Measurements from ENCODE around the gene ALDH1B1. TPM values are rescaled to one million over a fixed set of nuclear protein-coding genes. Genes with fewer than 3 reads are reported as not detected.
"Not testable (repeated sequence)": the region's sequence is repeated elsewhere in the genome, so short reads cannot be mapped to it uniquely, and the experiment has no call there.

ALDH1B1 gene
- total and polyA plus RNA-seq, 9 donors, result 15.7 to 24.1 (median 21.1) TPM

DNA sequence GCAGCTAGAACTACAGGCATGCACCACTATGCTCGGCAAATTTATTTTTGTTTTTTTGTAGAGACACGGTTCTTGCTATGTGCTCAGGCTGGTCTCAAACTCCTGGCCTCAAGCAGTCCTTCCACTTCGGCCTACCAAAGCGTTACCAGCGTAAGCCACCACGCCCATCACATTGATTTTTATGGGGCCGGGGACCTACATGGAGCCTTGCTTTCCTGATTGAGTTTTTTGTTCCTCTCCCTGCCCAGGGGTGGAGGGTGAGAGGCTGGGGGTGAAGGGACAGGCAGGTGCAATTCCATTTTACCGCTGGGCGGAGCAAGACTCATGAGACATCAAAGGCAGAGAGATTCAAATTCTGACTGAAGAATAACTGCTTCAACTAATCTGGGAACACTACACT lies 1.9 kb downstream of the ALDH1B1 start:
- DNase-seq, result no peak
- no peaks in the 10 kb centered on the region for H3K27me3 ChIP-seq (ENCODE audit: control insufficient read depth, insufficient read depth, low read length)
- peaks cover 34% of the 10 kb centered on the region for H3K36me3 ChIP-seq (ENCODE audit: control insufficient read depth, insufficient read depth, low read length)
- no peak overlapping the region for H3K4me3 ChIP-seq (ENCODE audit: low read length)
- WGBS (ENCODE audit: insufficient coverage), result 88% methylated on average over 2 of the region's 9 CpGs
- peaks cover 9% of the 10 kb centered on the region for H3K4me1 ChIP-seq (ENCODE audit: control insufficient read depth, insufficient read depth, low read length)
- H3K9me3 ChIP-seq (replicated peaks; ENCODE audit: control insufficient read depth, low read depth, low read length), result no peaks in the 10 kb centered on the region
- no peak overlapping the region for H3K27ac ChIP-seq (ENCODE audit: low read length)

DNA sequence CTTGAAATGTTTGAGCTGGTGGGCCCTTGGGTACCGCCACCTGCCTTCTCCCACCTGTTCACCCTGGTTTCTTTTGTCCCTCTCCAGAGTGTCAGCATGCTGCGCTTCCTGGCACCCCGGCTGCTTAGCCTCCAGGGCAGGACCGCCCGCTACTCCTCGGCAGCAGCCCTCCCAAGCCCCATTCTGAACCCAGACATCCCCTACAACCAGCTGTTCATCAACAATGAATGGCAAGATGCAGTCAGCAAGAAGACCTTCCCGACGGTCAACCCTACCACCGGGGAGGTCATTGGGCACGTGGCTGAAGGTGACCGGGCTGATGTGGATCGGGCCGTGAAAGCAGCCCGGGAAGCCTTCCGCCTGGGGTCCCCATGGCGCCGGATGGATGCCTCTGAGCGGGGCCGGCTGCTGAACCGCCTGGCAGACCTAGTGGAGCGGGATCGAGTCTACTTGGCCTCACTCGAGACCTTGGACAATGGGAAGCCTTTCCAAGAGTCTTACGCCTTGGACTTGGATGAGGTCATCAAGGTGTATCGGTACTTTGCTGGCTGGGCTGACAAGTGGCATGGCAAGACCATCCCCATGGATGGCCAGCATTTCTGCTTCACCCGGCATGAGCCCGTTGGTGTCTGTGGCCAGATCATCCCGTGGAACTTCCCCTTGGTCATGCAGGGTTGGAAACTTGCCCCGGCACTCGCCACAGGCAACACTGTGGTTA lies 3.3 kb downstream of the ALDH1B1 start:
- H3K4me1 ChIP-seq (ENCODE audit: control insufficient read depth, insufficient read depth, low read length), result peaks cover 13% of the 10 kb centered on the region
- WGBS (ENCODE audit: insufficient coverage), result 94% methylated on average over 25 of the region's 30 CpGs
- DNase-seq, result no peak
- no peaks in the 10 kb centered on the region for H3K9me3 ChIP-seq (replicated peaks; ENCODE audit: control insufficient read depth, low read depth, low read length)
- H3K27ac ChIP-seq (ENCODE audit: low read length), result no peak overlapping the region
- no peaks in the 10 kb centered on the region for H3K27me3 ChIP-seq (ENCODE audit: control insufficient read depth, insufficient read depth, low read length)
- no peak overlapping the region for H3K4me3 ChIP-seq (ENCODE audit: low read length)
- peaks cover 35% of the 10 kb centered on the region for H3K36me3 ChIP-seq (ENCODE audit: control insufficient read depth, insufficient read depth, low read length)

DNA sequence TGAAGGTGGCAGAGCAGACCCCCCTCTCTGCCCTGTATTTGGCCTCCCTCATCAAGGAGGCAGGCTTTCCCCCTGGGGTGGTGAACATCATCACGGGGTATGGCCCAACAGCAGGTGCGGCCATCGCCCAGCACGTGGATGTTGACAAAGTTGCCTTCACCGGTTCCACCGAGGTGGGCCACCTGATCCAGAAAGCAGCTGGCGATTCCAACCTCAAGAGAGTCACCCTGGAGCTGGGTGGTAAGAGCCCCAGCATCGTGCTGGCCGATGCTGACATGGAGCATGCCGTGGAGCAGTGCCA lies 3.8 kb downstream of the ALDH1B1 start:
- Histone ChIP-seq H3K9me3 (replicated peaks; ENCODE audit: control insufficient read depth, low read depth, low read length) (no peaks in the 10 kb centered on the region), H3K27ac (ENCODE audit: low read length) (no peak overlapping the region), H3K36me3 (ENCODE audit: control insufficient read depth, insufficient read depth, low read length) (peaks cover 35% of the 10 kb centered on the region), H3K27me3 (ENCODE audit: control insufficient read depth, insufficient read depth, low read length) (no peaks in the 10 kb centered on the region), H3K4me1 (ENCODE audit: control insufficient read depth, insufficient read depth, low read length) (peaks cover 13% of the 10 kb centered on the region), H3K4me3 (ENCODE audit: low read length) (no peak overlapping the region)
- no peak for DNase-seq
- WGBS (ENCODE audit: insufficient coverage), result 84% methylated on average over 10 of the region's 10 CpGs

DNA sequence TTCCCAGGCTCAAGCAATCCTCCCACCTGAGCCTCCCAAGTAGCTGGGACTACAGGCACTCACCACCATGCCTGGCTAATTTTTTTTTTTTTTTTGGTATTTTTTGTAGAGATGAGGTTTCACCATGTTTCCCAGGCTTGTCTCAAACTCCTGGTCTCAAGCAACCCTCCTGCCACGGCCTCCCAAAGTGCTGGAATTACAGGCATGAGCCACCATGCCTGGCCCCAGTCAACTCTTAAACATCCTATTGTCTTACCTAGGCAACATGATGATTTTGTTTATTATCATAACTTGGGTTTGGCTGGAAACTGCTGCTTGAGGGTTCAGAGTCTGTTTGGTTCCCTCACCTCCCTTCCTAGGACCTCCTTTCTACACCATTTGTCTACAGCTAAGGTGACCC lies 6.7 kb downstream of the ALDH1B1 start:
- no CpG with 5 or more reads among the region's 1 CpG for WGBS (ENCODE audit: insufficient coverage)
- H3K36me3 ChIP-seq (ENCODE audit: control insufficient read depth, insufficient read depth, low read length), result peaks cover 35% of the 10 kb centered on the region
- H3K27ac ChIP-seq (ENCODE audit: low read length); H3K9me3 ChIP-seq (replicated peaks; ENCODE audit: control insufficient read depth, low read depth, low read length); H3K4me1 ChIP-seq (ENCODE audit: control insufficient read depth, insufficient read depth, low read length); H3K4me3 ChIP-seq (ENCODE audit: low read length); DNase-seq; H3K27me3 ChIP-seq (ENCODE audit: control insufficient read depth, insufficient read depth, low read length): not testable (repeated sequence)

DNA sequence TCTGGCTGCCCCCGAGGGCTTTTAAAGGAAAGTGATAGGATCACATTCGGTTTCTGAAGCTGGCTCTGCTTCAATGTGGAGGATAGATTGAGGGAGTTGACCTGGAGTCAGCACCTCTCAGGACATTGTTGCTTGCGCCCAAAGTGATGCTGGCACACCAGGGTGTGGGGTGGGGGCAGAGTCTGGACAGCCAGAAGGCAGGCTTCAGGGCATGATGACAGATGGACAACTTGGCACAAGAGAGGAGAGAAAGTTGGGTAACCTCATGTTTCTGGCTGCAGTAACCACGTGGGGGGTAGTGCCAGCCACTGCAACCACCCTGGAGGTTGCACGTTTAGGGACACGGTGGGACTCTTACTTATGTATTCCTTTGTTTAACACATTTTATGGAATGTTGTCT lies 9.5 kb downstream of the ALDH1B1 start:
- WGBS (ENCODE audit: insufficient coverage), result 75% methylated on average over 4 of the region's 6 CpGs
- peaks cover 7% of the 10 kb centered on the region for H3K27me3 ChIP-seq (ENCODE audit: control insufficient read depth, insufficient read depth, low read length)
- no peaks in the 10 kb centered on the region for H3K9me3 ChIP-seq (replicated peaks; ENCODE audit: control insufficient read depth, low read depth, low read length)
- H3K36me3 ChIP-seq (ENCODE audit: control insufficient read depth, insufficient read depth, low read length), result peaks cover 15% of the 10 kb centered on the region
- no peak overlapping the region for H3K4me3 ChIP-seq (ENCODE audit: low read length)
- no peak overlapping the region for H3K27ac ChIP-seq (ENCODE audit: low read length)
- DNase-seq, result no peak
- peaks cover 4% of the 10 kb centered on the region for H3K4me1 ChIP-seq (ENCODE audit: control insufficient read depth, insufficient read depth, low read length)

DNA sequence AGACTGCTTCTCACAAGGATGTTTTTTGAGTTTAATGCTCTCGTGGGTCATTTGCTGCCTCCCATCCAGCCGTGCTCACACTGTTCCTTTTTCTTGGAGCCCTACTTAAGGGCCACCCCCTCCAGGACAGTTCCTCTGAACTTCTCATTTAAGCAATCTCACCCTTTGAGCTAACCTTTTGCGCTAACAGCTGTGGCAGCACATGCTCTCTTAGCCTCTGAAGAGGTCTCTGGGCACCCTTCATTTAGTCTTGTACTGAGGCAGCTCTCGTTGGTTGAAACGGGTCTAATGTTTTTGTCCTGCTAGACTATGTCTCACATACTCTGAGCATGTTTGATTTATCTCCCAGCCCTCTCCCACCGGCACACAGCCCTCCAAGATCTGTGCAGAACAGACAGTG lies 11.8 kb downstream of the ALDH1B1 start:
- no peak overlapping the region for H3K27ac ChIP-seq (ENCODE audit: low read length)
- no peak for DNase-seq
- H3K9me3 ChIP-seq (replicated peaks; ENCODE audit: control insufficient read depth, low read depth, low read length), result no peaks in the 10 kb centered on the region
- H3K4me1 ChIP-seq (ENCODE audit: control insufficient read depth, insufficient read depth, low read length), result peaks cover 4% of the 10 kb centered on the region
- peaks cover 2% of the 10 kb centered on the region for H3K36me3 ChIP-seq (ENCODE audit: control insufficient read depth, insufficient read depth, low read length)
- H3K27me3 ChIP-seq (ENCODE audit: control insufficient read depth, insufficient read depth, low read length), result peaks cover 7% of the 10 kb centered on the region
- WGBS (ENCODE audit: insufficient coverage), result 69% methylated on average over 6 of the region's 6 CpGs
- H3K4me3 ChIP-seq (ENCODE audit: low read length), result no peak overlapping the region

DNA sequence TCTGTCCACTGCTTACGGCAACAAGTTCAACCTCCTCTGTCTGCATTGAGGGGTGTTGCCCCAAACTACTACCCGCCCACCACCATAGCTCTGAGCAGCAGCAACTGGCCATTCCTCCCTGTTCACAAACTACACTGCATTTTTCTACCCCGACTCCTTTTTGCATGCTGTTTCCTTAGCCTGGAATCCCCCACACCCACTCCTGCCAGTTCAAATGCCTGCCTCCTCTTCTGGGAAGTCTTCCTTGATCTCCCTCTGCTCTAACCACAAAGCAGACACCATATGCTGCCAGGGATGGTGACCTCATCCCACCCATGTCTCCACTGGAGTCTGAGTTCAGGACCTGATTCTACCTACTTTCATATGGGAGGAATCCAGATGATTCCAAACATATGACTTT lies 13.3 kb downstream of the ALDH1B1 start:
- Histone ChIP-seq H3K9me3 (replicated peaks; ENCODE audit: control insufficient read depth, low read depth, low read length) (no peaks in the 10 kb centered on the region), H3K27ac (ENCODE audit: low read length) (no peak overlapping the region), H3K36me3 (ENCODE audit: control insufficient read depth, insufficient read depth, low read length) (no peaks in the 10 kb centered on the region), H3K4me3 (ENCODE audit: low read length) (no peak overlapping the region), H3K4me1 (ENCODE audit: control insufficient read depth, insufficient read depth, low read length) (no peaks in the 10 kb centered on the region), H3K27me3 (ENCODE audit: control insufficient read depth, insufficient read depth, low read length) (peaks cover 7% of the 10 kb centered on the region)
- DNase-seq, result no peak
- WGBS (ENCODE audit: insufficient coverage), result 42% methylated on average over 3 of the region's 3 CpGs

DNA sequence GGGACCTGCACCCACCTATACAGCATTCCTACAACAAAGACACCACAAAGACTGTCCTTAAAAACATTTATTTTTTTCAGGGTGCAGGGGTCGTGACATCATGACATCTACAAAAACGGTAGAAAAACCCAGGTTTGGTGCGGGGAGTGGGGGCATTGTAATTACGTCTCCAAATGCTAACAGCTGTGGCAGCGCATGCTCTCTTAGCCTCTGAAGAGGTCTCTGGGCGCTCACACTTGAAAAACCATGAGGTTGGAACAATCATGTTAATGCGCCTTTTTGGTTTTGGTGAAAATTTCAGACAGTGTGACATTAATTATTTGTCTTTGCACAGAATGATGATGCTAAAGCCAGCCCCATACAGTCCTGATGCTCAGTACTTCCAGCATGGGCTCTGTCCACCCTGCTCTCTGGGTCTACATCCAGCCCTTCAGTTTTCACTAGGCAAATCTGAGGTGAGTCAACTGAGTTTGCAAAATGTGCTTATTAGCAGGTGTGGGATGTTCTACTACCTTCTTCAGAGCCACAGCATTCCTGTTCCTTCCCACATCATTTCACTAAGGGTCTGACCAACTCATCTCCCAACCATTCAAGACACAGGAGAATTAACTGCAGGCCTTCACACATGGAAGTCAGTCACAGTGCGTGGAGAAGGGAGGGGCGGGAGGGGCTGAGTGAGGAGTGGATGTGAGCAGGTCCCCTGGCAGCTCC lies 14.1 kb downstream of the ALDH1B1 start:
- H3K4me3 ChIP-seq (ENCODE audit: low read length), result no peak overlapping the region
- no peaks in the 10 kb centered on the region for H3K36me3 ChIP-seq (ENCODE audit: control insufficient read depth, insufficient read depth, low read length)
- WGBS (ENCODE audit: insufficient coverage), result 81% methylated on average over 5 of the region's 9 CpGs
- H3K4me1 ChIP-seq (ENCODE audit: control insufficient read depth, insufficient read depth, low read length), result no peaks in the 10 kb centered on the region
- no peak for DNase-seq
- no peak overlapping the region for H3K27ac ChIP-seq (ENCODE audit: low read length)
- peaks cover 7% of the 10 kb centered on the region for H3K27me3 ChIP-seq (ENCODE audit: control insufficient read depth, insufficient read depth, low read length)
- no peaks in the 10 kb centered on the region for H3K9me3 ChIP-seq (replicated peaks; ENCODE audit: control insufficient read depth, low read depth, low read length)

DNA sequence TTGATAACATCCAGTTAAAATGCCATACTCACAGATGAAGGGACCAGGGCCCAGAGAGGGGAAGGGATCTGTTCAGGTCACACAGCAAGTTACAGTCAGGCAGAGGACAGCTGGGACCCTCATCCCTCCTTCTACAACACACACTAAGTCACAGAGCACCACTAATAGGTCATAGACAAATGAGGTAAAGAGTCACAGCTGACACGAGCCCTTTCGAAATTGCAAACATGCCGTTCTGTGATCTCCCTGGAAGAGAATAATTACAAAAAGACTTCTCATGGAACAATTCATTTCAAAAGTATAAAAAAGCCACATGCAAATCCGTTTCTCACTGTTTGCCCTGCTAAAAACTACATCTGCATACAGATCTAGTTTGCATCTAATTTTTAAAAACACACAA lies 16.2 kb downstream of the ALDH1B1 start:
- Histone ChIP-seq H3K27ac (ENCODE audit: low read length) (no peak overlapping the region), H3K4me1 (ENCODE audit: control insufficient read depth, insufficient read depth, low read length) (no peaks in the 10 kb centered on the region), H3K27me3 (ENCODE audit: control insufficient read depth, insufficient read depth, low read length) (peaks cover 15% of the 10 kb centered on the region), H3K9me3 (replicated peaks; ENCODE audit: control insufficient read depth, low read depth, low read length) (no peaks in the 10 kb centered on the region), H3K36me3 (ENCODE audit: control insufficient read depth, insufficient read depth, low read length) (no peaks in the 10 kb centered on the region), H3K4me3 (ENCODE audit: low read length) (no peak overlapping the region)
- WGBS (ENCODE audit: insufficient coverage), result 50% methylated on average over 1 of the region's 4 CpGs
- no peak for DNase-seq

DNA sequence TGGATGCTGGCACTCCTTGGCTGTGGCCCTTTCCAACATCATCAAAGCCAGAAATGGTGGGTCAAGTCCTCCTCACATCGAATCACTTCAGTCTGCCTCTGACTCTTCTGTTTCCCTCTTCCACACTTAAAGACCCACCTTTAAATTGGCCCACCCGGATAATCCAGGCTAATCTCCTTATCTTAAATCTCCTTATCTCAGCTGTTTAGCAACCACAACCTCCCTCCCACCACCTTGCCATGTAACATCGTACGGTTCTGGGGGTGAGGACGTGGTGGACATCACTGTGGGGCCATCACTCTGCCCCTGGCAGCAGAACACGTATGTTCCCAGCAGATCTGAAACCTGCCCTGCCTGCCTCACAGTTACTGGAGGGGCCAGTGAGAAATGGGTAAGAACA lies 20.2 kb downstream of the ALDH1B1 start:
- Histone ChIP-seq H3K4me3 (ENCODE audit: low read length) (no peak overlapping the region), H3K4me1 (ENCODE audit: control insufficient read depth, insufficient read depth, low read length) (peaks cover 17% of the 10 kb centered on the region), H3K9me3 (replicated peaks; ENCODE audit: control insufficient read depth, low read depth, low read length) (no peaks in the 10 kb centered on the region), H3K27ac (ENCODE audit: low read length) (no peak overlapping the region), H3K36me3 (ENCODE audit: control insufficient read depth, insufficient read depth, low read length) (no peaks in the 10 kb centered on the region), H3K27me3 (ENCODE audit: control insufficient read depth, insufficient read depth, low read length) (peaks cover 17% of the 10 kb centered on the region)
- whole genome bisulfite sequencing (ENCODE audit: insufficient coverage), result 73% methylated on average over 5 of the region's 6 CpGs
- DNase-seq, result no peak

All from muscle of leg (tissue), 11 donors.